GM18873 (cell line): Measurements from ENCODE around the gene NOP9.

Experiments
- ATAC-seq: cut with Tn5 transposase; IDR thresholded peaks from one replicate; pipeline ENCODE4 v1.9.1; 2021; ENCODE audit warnings: mild to moderate bottlenecking, moderate library complexity, moderate number of reproducible peaks; ENCODE audit not compliant: unreplicated experiment, low FRiP score

Gene NOP9

GRCh38 chr14:24262821-24263733, 36.6 kb upstream of the NOP9 start, which contains the start of gene TGM1:
Gene TGM1, minus strand, starts transcription at chr14:24263177. Its CDS starts 825 bp downstream, at chr14:24262352.
- ATAC-seq: no peak

GRCh38 chr14:24263848-24264247, 35.8 kb upstream of the NOP9 start:
- ATAC-seq: no peak

- ATAC-seq: no peak
These were observed 35.4 kb upstream of the NOP9 start for GRCh38 chr14:24264298-24264697.

GRCh38 chr14:24266344-24267244, 33.1 kb upstream of the NOP9 start:
- no peak for ATAC-seq

GRCh38 chr14:24267516-24267915, 32.1 kb upstream of the NOP9 start:
- no peak for ATAC-seq

- ATAC-seq: no peak
These were observed 31.4 kb upstream of the NOP9 start for GRCh38 chr14:24268225-24268624.

GRCh38 chr14:24269368-24269767, 30.3 kb upstream of the NOP9 start:
- no peak for ATAC-seq

- ATAC-seq: no peak
These were observed 29.6 kb upstream of the NOP9 start for GRCh38 chr14:24269910-24270536.

GRCh38 chr14:24270537-24271133, 29.0 kb upstream of the NOP9 start:
- no peak for ATAC-seq

GRCh38 chr14:24271134-24271833, 28.4 kb upstream of the NOP9 start, which contains the start of gene RABGGTA:
Gene RABGGTA, minus strand, starts transcription at chr14:24271597. Its CDS starts 482 bp downstream, at chr14:24271115.
- peak; percentile 75 for ATAC-seq

- ATAC-seq: no peak
These were observed 27.8 kb upstream of the NOP9 start for GRCh38 chr14:24271834-24272263.

- no peak for ATAC-seq
These were observed 27.2 kb upstream of the NOP9 start for GRCh38 chr14:24272467-24272866.

- no peak for ATAC-seq
These were observed 26.1 kb upstream of the NOP9 start for GRCh38 chr14:24273422-24273998.

- ATAC-seq: peak; percentile 43
These were observed 25.5 kb upstream of the NOP9 start for GRCh38 chr14:24274101-24274543.

GRCh38 chr14:24277071-24277470, 22.6 kb upstream of the NOP9 start:
- ATAC-seq: no peak

- ATAC-seq: no peak
These were observed 21.9 kb upstream of the NOP9 start for GRCh38 chr14:24277606-24278321.

- ATAC-seq: no peak
These were observed 21.2 kb upstream of the NOP9 start for GRCh38 chr14:24278424-24278823.
